HG03439 (cell line): ENCODE results near the gene ST14.
"Not testable (repeated sequence)": the region's sequence is repeated elsewhere in the genome, so short reads cannot be mapped to it uniquely, and the experiment has no call there.

Source experiments
- ATAC-seq: cut with Tn5 transposase; IDR thresholded peaks from one replicate; pipeline ENCODE4 v1.9.1; 2021; ENCODE audit warnings: mild to moderate bottlenecking, moderate library complexity; ENCODE audit not compliant: unreplicated experiment

ST14 gene

GRCh38 chr11:130218501-130219070, 59.0 kb downstream of the ST14 start:
- ATAC-seq = no peak

GRCh38 chr11:130219148-130219547, 59.6 kb downstream of the ST14 start:
- no peak for ATAC-seq

- no peak for ATAC-seq
These were observed 60.9 kb downstream of the ST14 start for GRCh38 chr11:130220311-130221035.

- ATAC-seq = no peak
These were observed 63.8 kb downstream of the ST14 start for GRCh38 chr11:130223291-130223971.

- no peak for ATAC-seq
These were observed 67.8 kb downstream of the ST14 start for GRCh38 chr11:130227373-130227772.

GRCh38 chr11:130233486-130233885, 73.9 kb downstream of the ST14 start:
- ATAC-seq = not testable (repeated sequence)

- not testable (repeated sequence) for ATAC-seq
These were observed 74.3 kb downstream of the ST14 start for GRCh38 chr11:130233888-130234287.

GRCh38 chr11:130234315-130234714, 74.7 kb downstream of the ST14 start:
- no peak for ATAC-seq

- peak; percentile 37 for ATAC-seq
These were observed 77.9 kb downstream of the ST14 start for GRCh38 chr11:130237282-130238006.

GRCh38 chr11:130241713-130242112, 82.1 kb downstream of the ST14 start:
- ATAC-seq = no peak

GRCh38 chr11:130243816-130244215, 84.2 kb downstream of the ST14 start:
- ATAC-seq = peak; percentile 73

GRCh38 chr11:130244848-130245247, 85.3 kb downstream of the ST14 start:
- ATAC-seq = no peak

- ATAC-seq = not testable (repeated sequence)
These were observed 85.8 kb downstream of the ST14 start for GRCh38 chr11:130245375-130245774.

GRCh38 chr11:130246270-130246669, 86.7 kb downstream of the ST14 start:
- ATAC-seq = no peak

GRCh38 chr11:130246738-130247137, 87.2 kb downstream of the ST14 start:
- ATAC-seq = no peak

- ATAC-seq = no peak
These were observed 87.7 kb downstream of the ST14 start for GRCh38 chr11:130247319-130247718.

- no peak for ATAC-seq
These were observed 89.8 kb downstream of the ST14 start for GRCh38 chr11:130249371-130249770.

- ATAC-seq = not testable (repeated sequence)
These were observed 90.3 kb downstream of the ST14 start for GRCh38 chr11:130249929-130250328.

- ATAC-seq = not testable (repeated sequence)
These were observed 92.2 kb downstream of the ST14 start for GRCh38 chr11:130251763-130252162.
